DOHH2 (cell line): ENCODE measurements around the gene RANBP3.

Experiments
- CTCF ChIP-seq: fragments of 200-600 bp; sonication (generic); IDR thresholded peaks from one replicate; pipeline ENCODE4 v1.5.1; 2014; ENCODE audit warnings: antibody characterized with exemption, mild to moderate bottlenecking, low read depth, low read length; ENCODE audit not compliant: poor library complexity, severe bottlenecking
- EZH2phosphoT487 ChIP-seq: fragments of 200-600 bp; sonication (generic); IDR thresholded peaks from 2 replicates; pipeline ENCODE4 v1.6.1; 2017; ENCODE audit warnings: borderline replicate concordance, mild to moderate bottlenecking, antibody characterized with exemption, low read length, moderate library complexity, mixed read lengths

DNA sequence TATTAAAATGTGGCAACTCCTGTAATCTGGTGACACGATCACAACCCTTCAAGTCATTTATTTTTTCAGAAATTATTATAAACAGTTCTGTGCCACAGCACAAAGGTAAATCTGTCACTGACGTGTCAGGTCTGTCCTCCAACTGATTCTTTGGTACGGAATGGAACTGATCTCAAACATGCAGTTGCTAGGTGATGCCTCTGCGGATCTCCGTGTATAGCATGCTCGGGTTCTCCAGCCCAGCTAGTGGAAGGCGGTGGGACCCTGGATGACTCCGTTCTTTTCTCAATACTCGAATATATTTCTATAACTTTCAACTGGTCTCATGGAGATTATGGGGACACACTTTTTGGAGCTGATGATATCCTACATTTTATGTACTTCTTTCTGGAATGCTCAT, 11.0 kb downstream of the RANBP3 start:
- no peak for TF ChIP-seq CTCF
- no peak for TF ChIP-seq EZH2phosphoT487
